Measurements from ENCODE around the gene EML1.

Gene EML1

DNA sequence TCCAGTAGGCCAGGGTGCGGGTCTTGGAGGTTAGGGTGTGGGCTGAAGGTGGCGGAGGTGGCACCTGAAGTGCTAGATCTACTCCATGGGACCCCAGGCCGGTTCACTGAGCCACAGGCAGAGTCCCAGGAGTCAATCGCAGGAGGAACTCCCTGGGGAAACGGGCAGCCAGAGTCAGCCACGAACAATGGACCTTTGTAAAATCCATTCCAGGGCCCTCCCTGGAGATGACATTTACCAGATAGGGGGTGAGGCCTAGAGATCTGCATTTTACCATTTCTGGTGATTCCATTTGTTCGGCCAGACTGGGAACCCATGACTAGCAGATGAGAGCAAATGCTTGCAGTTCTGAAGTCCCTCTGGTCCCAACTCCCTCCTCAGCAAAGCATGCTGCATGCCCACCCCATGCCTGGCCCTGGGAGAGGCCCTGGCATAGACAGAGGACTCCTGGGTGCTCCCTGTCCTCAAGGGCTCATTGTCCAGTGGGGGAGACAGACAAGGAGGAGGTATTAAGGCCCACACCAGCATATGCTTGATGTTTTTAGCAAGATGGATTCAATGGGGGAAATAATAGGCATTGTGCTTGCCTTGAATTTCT is 115.5 kb downstream of the EML1 start:
- in situ Hi-C loops (cut with MboI; ENCODE audit: low sequenced_read_pairs, unreplicated experiment): no loop called here
- TF ChIP-seq, protein P1, sequence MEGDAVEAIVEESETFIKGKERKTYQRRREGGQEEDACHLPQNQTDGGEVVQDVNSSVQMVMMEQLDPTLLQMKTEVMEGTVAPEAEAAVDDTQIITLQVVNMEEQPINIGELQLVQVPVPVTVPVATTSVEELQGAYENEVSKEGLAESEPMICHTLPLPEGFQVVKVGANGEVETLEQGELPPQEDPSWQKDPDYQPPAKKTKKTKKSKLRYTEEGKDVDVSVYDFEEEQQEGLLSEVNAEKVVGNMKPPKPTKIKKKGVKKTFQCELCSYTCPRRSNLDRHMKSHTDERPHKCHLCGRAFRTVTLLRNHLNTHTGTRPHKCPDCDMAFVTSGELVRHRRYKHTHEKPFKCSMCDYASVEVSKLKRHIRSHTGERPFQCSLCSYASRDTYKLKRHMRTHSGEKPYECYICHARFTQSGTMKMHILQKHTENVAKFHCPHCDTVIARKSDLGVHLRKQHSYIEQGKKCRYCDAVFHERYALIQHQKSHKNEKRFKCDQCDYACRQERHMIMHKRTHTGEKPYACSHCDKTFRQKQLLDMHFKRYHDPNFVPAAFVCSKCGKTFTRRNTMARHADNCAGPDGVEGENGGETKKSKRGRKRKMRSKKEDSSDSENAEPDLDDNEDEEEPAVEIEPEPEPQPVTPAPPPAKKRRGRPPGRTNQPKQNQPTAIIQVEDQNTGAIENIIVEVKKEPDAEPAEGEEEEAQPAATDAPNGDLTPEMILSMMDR (IDR thresholded peaks at IDR 0.05; ENCODE audit: borderline replicate concordance, control extremely low read depth, extremely low read depth, insufficient read depth, missing control alignments): no peak
- no peak for DNase-seq (ENCODE audit: low spot score)

DNA sequence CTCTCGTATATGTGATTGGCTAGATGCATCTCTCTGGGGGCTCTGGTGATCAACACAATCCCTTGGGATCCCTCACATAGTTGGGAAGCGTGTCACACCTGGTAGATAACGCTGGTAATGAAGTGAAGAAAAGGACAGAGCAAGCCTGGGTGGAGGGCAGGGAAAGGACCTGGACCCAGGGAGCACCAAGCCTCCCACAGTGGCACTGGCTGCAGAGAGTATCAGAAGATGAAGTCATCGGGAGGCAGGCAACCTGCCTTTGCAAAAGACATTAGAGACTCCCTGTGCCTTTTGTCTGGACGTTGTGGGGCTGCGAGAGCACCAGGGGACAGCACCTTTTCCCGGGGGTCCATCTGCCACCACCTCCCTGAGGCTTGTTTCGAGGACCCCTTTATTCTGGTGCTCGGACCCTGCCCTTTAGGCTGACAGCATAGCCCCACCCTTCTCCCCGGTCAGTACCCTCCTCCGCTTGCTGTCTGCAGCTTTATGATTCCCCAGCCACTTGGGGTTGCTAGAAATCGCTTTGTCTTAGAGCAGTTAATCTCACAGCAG is 116.4 kb downstream of the EML1 start:
- in situ Hi-C loops (cut with MboI; ENCODE audit: low sequenced_read_pairs, unreplicated experiment): no loop called here
- no peak for DNase-seq (ENCODE audit: low spot score)
- TF ChIP-seq, protein P1 (IDR thresholded peaks at IDR 0.05; ENCODE audit: borderline replicate concordance, control extremely low read depth, extremely low read depth, insufficient read depth, missing control alignments): no peak

DNA sequence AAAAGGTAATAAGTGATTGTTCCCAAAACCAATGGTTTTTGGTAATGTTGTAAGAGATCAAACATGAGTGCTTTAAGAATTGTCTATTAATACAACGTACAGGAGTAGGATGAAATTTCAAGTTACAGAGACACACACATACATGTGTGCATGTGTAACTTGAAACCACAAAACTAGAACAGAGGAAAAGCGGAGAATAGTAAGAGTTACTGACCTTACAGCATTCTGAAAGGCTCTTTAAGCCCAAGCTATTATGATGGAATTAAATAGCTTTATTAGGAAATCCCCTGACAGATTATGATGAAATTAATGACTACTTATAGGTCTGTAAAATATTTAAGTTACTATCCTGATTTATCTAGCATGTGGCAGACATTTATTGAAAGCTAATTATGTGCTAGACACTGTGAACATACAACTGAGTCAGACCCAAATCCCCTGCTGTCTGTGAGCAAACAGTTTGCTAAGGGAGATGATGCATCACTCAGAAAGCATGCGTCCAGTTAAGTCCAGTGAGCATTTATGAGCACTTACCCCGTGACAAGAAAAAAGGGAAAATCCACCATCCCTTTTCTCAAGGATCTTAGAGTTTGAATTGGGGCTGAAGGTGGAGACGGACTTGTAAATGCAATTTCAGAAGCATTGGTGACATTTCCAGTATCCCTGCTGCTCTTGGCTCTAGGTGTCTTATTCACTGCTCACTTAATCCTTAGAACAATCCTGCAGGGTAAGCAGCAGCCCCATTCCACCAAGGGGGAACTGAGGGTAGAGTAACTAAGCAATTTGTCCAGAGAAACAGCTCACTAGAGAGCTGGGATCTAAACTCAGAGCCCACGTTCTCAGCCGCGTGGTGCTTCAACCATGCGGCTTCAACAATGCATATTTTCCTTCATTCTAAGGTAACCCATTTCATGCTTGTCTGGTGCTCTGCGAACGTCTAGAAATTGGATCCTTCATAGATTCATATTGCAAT is 117.4 kb downstream of the EML1 start:
- TF ChIP-seq, protein P1 (IDR thresholded peaks at IDR 0.05; ENCODE audit: borderline replicate concordance, control extremely low read depth, extremely low read depth, insufficient read depth, missing control alignments): no peak
- DNase-seq (ENCODE audit: low spot score): no peak
- in situ Hi-C loops (cut with MboI; ENCODE audit: low sequenced_read_pairs, unreplicated experiment): no loop called here

DNA sequence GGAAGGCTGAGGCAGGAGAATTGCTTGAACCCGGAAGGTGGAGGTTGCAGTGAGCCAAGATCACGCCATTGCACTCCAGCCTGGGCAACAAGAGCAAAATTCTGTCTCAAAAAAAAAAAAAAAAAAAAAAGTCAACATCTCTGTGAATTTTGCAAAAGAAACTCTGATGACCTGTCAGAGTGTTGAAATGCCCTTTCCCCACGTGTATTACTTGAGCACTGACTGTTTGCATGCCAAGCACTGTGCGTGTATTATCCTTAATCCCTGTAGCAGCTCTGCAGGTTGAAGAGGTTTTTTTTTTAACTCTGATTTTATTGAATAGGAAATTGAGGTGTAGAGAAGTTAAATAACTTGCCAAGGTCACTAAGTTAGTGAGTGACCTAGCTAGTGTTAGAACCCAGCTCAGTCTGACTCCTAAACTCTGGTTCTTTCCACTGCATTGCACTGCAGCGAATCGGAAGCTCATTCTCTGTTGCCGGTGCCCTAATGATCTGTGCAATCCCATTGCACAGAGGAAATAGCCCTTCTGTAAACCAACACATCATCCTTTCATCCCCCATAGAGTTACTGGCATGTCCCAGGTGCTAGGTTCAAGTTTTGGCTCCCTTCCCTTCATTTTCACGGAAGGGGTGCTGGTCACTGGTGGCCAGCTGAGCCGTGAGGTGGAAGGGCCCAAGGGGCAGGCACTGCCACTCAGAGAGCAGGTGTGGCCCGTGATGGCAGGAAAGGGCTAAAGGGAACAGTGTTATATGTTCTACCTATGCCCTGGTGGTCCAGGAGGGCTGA is 122.3 kb downstream of the EML1 start:
- no peak for DNase-seq (ENCODE audit: low spot score)
- TF ChIP-seq, protein P1 (IDR thresholded peaks at IDR 0.05; ENCODE audit: borderline replicate concordance, control extremely low read depth, extremely low read depth, insufficient read depth, missing control alignments): no peak
- in situ Hi-C loops (cut with MboI; ENCODE audit: low sequenced_read_pairs, unreplicated experiment): no loop called here

DNA sequence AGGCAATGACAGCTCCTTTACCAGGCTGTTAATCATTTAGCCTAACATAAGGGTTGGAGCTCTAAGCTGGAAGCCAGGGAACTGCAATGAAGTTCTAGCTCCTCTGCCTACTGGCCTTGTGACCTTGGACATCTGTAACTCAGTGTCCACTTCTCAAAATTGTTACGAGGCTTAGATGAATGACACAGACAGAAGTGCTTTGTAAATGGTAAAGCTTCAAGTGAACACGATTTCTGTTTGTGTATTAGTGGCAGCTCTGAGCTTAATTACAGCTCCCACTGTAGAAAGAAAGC is 122.8 kb downstream of the EML1 start:
- TF ChIP-seq, protein P1 (IDR thresholded peaks at IDR 0.05; ENCODE audit: borderline replicate concordance, control extremely low read depth, extremely low read depth, insufficient read depth, missing control alignments): no peak
- no peak for DNase-seq (ENCODE audit: low spot score)
- in situ Hi-C loops (cut with MboI; ENCODE audit: low sequenced_read_pairs, unreplicated experiment): no loop called here

DNA sequence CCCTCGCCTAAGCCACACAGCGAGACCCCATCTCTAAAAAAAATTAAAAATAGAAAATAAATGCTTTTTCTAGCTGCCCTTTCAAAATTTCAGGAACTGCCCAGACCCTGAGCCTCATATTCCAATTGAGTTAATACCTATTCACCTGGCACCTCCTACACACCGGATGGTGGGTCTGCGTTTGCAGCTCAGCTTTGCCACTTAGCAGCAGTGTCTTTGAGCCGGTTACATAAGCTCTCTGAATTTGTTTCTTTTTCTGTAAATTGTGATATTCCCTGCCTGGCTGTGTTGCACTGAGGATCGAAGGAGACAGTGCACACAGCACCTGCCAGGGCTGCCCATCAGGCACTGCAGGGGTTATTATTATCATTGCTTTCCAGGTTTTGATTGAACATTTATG is 125.6 kb downstream of the EML1 start:
- TF ChIP-seq, protein P1 (IDR thresholded peaks at IDR 0.05; ENCODE audit: borderline replicate concordance, control extremely low read depth, extremely low read depth, insufficient read depth, missing control alignments): no peak
- no peak for DNase-seq (ENCODE audit: low spot score)
- in situ Hi-C loops (cut with MboI; ENCODE audit: low sequenced_read_pairs, unreplicated experiment): no loop called here
